CD8-positive, alpha-beta memory T cell (primary cell): ENCODE measurements around the gene TMEM170A. TPM values are rescaled to one million over a fixed set of nuclear protein-coding genes. Genes with fewer than 3 reads are reported as not detected.

ENCODE experiments used
- CTCF ChIA-PET: fragments of 350-600 bp; sonication (Branson Sonifier 250); formaldehyde crosslinking; loops from one replicate; lab custom pipeline; 2021; ENCODE audit warnings: antibody characterized with exemption; lab: Charles Lee
- POLR2A ChIA-PET: fragments of 350-600 bp; sonication (Branson Sonifier 250); formaldehyde crosslinking; loops from one replicate; lab custom pipeline; 2021; ENCODE audit warnings: antibody characterized with exemption; lab: Charles Lee
- DNase-seq, 5 donors: peaks; one replicate each; pipeline versions ENCODE4 v3.0.0 to v3.0.0-alpha.2; 2020 to 2022; ENCODE audit warnings: mixed read lengths in 1 of 5
- H3K27ac ChIP-seq: one replicate; pipeline ENCODE4 v1.7.0; 2013; ENCODE audit warnings: low read depth, mild to moderate bottlenecking, low read length, moderate library complexity
- H3K27me3 ChIP-seq: 2 replicates; pipeline ENCODE4 v1.7.0; 2013; ENCODE audit warnings: low read length, mild to moderate bottlenecking; ENCODE audit not compliant: insufficient read depth, poor library complexity, severe bottlenecking
- H3K36me3 ChIP-seq: 2 replicates; pipeline ENCODE4 v1.7.0; 2013; ENCODE audit warnings: mild to moderate bottlenecking, low read length, moderate library complexity; ENCODE audit not compliant: insufficient read depth
- H3K4me1 ChIP-seq: 2 replicates; pipeline ENCODE4 v1.7.0; 2013; ENCODE audit warnings: mild to moderate bottlenecking, low read length, moderate library complexity; ENCODE audit not compliant: insufficient read depth
- H3K4me3 ChIP-seq: 2 replicates; pipeline ENCODE4 v1.7.0; 2013; ENCODE audit warnings: mild to moderate bottlenecking, low read length
- H3K9me3 ChIP-seq: 2 replicates; pipeline ENCODE4 v1.7.0; 2013; ENCODE audit warnings: mild to moderate bottlenecking, low read length
- H3K27ac Mint-ChIP-seq, 8 donors: one replicate each; pipeline ENCODE4 v1.8.0; 2020 to 2021; ENCODE audit warnings: mixed read lengths in 8 of 8, mild to moderate bottlenecking in 6 of 8, inconsistent platforms in 3 of 8, moderate library complexity in 3 of 8
- H3K27me3 Mint-ChIP-seq, 2 donors: one replicate each; pipeline ENCODE4 v1.8.0; 2020 to 2021; ENCODE audit warnings: mixed read lengths in 2 of 2, mild to moderate bottlenecking in 1 of 2, moderate library complexity in 1 of 2
- H3K36me3 Mint-ChIP-seq, 3 donors: one replicate each; pipeline ENCODE4 v1.8.0; 2020 to 2021; ENCODE audit warnings: mixed read lengths in 3 of 3, inconsistent platforms in 1 of 3, mild to moderate bottlenecking in 1 of 3
- H3K4me1 Mint-ChIP-seq, 3 donors: one replicate each; pipeline ENCODE4 v1.8.0; 2020 to 2021; ENCODE audit warnings: mixed read lengths in 3 of 3, inconsistent platforms in 1 of 3, mild to moderate bottlenecking in 1 of 3
- H3K4me3 Mint-ChIP-seq, 7 donors: one replicate each; pipeline ENCODE4 v1.8.0; 2020 to 2021; ENCODE audit warnings: mixed read lengths in 7 of 7, mild to moderate bottlenecking in 6 of 7, moderate library complexity in 4 of 7, inconsistent platforms in 2 of 7
- H3K9me3 Mint-ChIP-seq, 5 donors: one replicate each; pipeline ENCODE4 v1.8.0; 2020 to 2022; ENCODE audit warnings: mixed read lengths in 5 of 5, mild to moderate bottlenecking in 3 of 5, moderate library complexity in 2 of 5, inconsistent platforms in 1 of 5
- polyA plus RNA-seq: library from polyadenylated mRNA; unstranded; fragments of 300-500 nt; fragmentation: Illumina TruSeq; gene quantifications from one replicate; pipeline ENCODE4 v1.2.3, GENCODE V29; 2021
- total RNA-seq, 2 experiments: library from RNA; stranded (reverse); gene quantifications; one replicate each; pipeline ENCODE4 v1.2.3, GENCODE V29; 2021

Gene TMEM170A
- total and polyA plus RNA-seq, 3 experiments from 2014 or later, result 40.9 to 41.8 (median 41.7) TPM

DNA sequence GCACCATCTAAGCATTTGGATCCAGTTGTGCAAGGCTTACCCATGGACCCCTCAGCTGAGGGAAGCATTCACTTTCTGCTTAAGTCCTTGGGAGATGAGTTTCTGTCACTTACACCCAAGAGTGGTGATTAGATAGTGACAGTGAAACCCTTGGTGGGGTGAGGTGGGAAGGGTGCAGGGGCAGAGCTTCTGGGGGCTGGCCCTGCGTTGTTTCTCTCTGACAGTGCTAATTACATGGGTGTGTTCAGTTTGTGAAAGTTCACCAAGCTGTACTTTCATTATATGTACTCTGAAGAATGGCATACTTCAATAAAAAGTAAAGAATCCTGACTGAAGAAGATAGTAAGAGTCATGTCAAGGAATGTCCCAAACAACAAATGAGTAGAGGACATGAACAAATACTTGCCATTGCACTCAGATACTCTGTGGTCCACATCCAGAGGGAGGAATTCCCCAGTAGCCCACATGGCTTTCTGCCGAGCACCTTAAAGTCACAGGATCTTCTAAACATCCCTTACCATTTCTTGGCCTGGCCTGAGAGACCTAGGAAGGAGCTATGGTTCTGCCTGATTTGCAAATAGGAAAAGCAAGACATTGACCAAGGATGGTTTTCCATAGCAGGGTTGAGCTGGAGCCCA lies 22.3 kb upstream of the TMEM170A start:
- Histone ChIP-seq H3K27ac (no peak overlapping the region), H3K4me1 (no peaks in the 10 kb centered on the region), H3K36me3 (no peaks in the 10 kb centered on the region), H3K27me3 (peaks cover 4% of the 10 kb centered on the region), H3K4me3 (no peak overlapping the region), H3K9me3 (no peaks in the 10 kb centered on the region)
- Mint-ChIP-seq H3K27me3 (peaks cover 11 to 28% of the 10 kb centered on the region in 2 donors), H3K4me3 (no peak overlapping the region), H3K27ac (no peak overlapping the region), H3K36me3 (no peaks in the 10 kb centered on the region), H3K4me1 (no peaks in the 10 kb centered on the region), H3K9me3 (no peaks in the 10 kb centered on the region)
- no peak for DNase-seq
- POLR2A ChIA-PET, result interaction anchor here (0.6 kb wide), 1 partner anchor 129 kb away, joined by 3 read pairs; no protein-coding TSS in a partner anchor
- CTCF ChIA-PET, result no interaction called here

DNA sequence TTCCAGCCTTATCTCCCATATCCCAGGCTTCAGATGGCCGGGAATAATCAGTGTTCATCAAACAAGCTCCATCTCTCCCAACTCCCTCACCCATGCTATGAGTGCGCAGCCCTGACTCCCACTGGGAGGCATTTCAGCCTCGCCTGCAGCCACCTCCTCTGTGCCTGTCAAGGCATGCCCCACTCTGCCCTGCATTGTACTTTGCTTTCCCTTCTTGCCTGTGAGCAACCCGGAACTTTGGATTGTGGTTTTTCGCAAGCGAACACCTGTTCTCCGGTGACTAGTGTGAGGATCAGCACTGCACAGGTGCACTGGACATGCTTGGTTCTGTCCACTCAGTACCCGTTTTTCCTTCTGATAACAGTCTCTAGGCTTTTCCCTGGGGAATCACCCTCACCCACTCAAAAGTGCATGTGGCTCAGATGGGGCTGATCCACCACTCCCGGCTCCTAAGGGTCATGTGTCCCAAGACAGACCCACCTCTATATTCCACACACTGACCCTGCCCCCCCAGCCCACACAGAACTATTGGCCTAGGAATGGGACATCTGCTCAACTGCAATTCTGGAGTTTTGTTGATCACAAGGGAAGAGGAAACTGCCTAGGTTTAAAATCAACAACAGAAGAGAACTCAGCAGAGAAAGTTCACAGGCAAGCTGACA lies 21.7 kb upstream of the TMEM170A start:
- Mint-ChIP-seq H3K4me1 (no peaks in the 10 kb centered on the region), H3K9me3 (no peaks in the 10 kb centered on the region), H3K36me3 (no peaks in the 10 kb centered on the region), H3K27me3 (peaks cover 13 to 32% of the 10 kb centered on the region in 2 donors), H3K27ac (peak overlapping the region in 1 of 8 donors; percentile 13), H3K4me3 (no peak overlapping the region)
- ChIA-PET POLR2A (no interaction called here), CTCF (no interaction called here)
- Histone ChIP-seq H3K27ac (no peak overlapping the region), H3K4me3 (no peak overlapping the region), H3K36me3 (no peaks in the 10 kb centered on the region), H3K27me3 (peaks cover 4% of the 10 kb centered on the region), H3K4me1 (no peaks in the 10 kb centered on the region), H3K9me3 (no peaks in the 10 kb centered on the region)
- no peak for DNase-seq

DNA sequence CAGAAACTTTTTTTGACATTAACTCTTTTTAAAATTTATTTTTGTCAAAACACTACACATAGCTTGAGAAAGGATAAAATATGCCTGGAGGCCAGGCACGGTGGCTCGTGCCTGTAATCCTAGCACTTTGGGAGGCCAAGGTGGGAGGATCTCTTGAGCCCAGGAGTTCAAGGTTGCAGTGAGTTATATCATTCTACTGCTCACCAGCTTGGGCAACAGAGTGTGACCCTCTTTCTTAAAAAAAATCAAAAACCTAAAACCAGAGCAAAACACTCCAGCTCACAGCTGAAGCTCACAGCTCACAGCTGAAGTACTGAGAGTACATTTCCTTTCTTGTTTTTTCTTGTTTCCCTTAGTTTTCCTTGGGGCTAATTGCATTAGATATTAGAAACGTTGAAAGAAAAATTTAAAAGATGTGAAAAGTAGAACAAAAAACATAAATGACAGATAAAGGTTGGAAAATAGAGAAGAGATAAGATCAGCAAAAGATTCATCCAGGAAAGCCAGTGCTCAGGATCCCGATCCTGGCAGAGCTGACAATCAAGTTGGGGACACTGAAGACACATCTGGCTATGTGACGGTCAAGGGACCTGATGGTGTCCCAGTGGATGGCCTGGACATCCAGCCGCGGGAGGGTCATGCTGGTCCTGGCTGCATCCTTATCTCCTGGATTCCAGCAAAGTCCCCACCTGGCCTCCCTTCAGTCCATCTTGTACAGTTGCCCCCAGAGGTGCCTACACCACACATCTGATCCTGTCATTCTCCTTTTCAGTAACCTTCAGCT lies 20.9 kb upstream of the TMEM170A start:
- POLR2A ChIA-PET, result no interaction called here
- no peak overlapping the region for H3K27ac ChIP-seq

DNA sequence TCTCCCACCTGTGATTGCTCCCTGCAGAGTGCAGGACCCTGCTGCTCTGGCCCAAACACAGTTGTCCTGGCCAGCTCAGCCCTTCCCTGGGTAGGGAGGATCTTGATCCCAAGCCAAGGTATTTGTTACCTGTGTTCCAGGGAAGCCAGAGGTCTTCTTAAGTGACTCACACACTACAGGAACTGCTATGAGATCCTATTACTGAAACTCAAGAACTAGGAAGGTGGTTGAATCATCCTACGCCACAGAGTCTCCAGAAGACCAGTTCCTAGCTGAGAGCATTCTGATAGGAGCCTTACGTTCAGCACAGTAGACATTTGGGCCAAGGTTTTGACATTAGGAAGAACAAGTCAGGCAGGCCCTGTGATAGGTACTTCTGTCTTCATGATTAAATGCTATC lies 18.7 kb upstream of the TMEM170A start:
- Histone ChIP-seq H3K36me3 (no peaks in the 10 kb centered on the region), H3K27me3 (peaks cover 4% of the 10 kb centered on the region), H3K4me3 (no peak overlapping the region), H3K9me3 (no peaks in the 10 kb centered on the region), H3K27ac (no peak overlapping the region), H3K4me1 (no peaks in the 10 kb centered on the region)
- Mint-ChIP-seq H3K9me3 (no peaks in the 10 kb centered on the region), H3K27ac (no peak overlapping the region), H3K4me3 (no peak overlapping the region), H3K36me3 (no peaks in the 10 kb centered on the region), H3K4me1 (no peaks in the 10 kb centered on the region), H3K27me3 (peaks cover 7 to 30% of the 10 kb centered on the region in 2 donors)
- ChIA-PET POLR2A (no interaction called here), CTCF (interaction anchor here (2.3 kb wide), 1 partner anchor 18 kb away, joined by 5 read pairs; no protein-coding TSS in a partner anchor)
- DNase-seq, result no peak

More for the DNA sequence above, 20.9 kb upstream of the TMEM170A start:
- Histone ChIP-seq H3K4me1 (no peaks in the 10 kb centered on the region), H3K9me3 (no peaks in the 10 kb centered on the region), H3K27me3 (peaks cover 4% of the 10 kb centered on the region), H3K36me3 (no peaks in the 10 kb centered on the region), H3K4me3 (no peak overlapping the region)
- H3K9me3 Mint-ChIP-seq, result no peaks in the 10 kb centered on the region
- no peaks in the 10 kb centered on the region for H3K4me1 Mint-ChIP-seq
- H3K27me3 Mint-ChIP-seq, result peaks cover 13 to 32% of the 10 kb centered on the region in 2 donors
- DNase-seq, result no peak
- no peak overlapping the region for H3K27ac Mint-ChIP-seq
- H3K4me3 Mint-ChIP-seq, result no peak overlapping the region
- CTCF ChIA-PET, result no interaction called here
- no peaks in the 10 kb centered on the region for H3K36me3 Mint-ChIP-seq

DNA sequence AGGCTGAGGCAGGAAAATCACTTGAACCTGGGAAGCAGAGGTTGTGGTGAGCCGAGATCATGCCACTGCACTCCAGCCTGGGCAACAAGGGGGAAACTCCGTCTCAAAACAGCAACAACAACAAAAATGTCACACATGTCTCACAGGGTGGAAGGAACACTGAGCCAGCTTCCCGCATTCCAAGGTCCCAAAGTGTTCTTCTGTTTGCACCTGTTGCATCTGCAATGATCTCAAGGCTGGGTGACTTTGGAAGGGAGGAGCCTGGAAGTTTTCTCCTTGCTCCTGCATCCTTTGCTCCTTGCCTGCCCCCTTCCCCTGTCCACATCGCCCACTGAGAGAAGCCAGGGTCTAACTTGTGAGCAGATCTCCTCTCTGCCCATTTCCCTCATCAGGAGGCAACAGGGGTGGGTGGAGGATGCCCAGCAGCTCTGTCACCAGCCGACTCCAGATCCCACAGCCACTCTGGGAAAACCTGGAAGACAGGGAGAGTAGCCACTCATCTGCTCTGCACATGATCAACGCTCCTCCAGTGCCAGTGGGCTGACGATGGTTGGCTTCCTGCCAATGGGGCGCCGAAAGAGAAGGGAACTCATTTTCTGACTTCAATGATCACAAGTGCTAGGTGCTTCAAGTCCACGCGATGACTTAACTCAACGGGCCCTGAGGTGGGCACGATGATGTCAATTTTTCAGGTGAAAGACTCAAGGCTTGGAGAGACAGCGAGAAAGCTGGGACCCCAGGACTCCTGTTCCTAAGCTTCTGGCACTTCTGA lies 18.1 kb upstream of the TMEM170A start:
- CTCF ChIA-PET, result interaction anchor here (2.3 kb wide), 1 partner anchor 17 kb away, joined by 5 read pairs; no protein-coding TSS in a partner anchor
- Histone ChIP-seq H3K9me3 (no peaks in the 10 kb centered on the region), H3K4me3 (no peak overlapping the region), H3K4me1 (no peaks in the 10 kb centered on the region), H3K36me3 (no peaks in the 10 kb centered on the region), H3K27me3 (peaks cover 4% of the 10 kb centered on the region), H3K27ac (no peak overlapping the region)
- Mint-ChIP-seq H3K36me3 (no peaks in the 10 kb centered on the region), H3K9me3 (no peaks in the 10 kb centered on the region), H3K27ac (no peak overlapping the region), H3K4me1 (no peaks in the 10 kb centered on the region), H3K4me3 (no peak overlapping the region), H3K27me3 (peaks cover 6 to 32% of the 10 kb centered on the region in 2 donors)
- POLR2A ChIA-PET, result no interaction called here
- DNase-seq, result no peak

DNA sequence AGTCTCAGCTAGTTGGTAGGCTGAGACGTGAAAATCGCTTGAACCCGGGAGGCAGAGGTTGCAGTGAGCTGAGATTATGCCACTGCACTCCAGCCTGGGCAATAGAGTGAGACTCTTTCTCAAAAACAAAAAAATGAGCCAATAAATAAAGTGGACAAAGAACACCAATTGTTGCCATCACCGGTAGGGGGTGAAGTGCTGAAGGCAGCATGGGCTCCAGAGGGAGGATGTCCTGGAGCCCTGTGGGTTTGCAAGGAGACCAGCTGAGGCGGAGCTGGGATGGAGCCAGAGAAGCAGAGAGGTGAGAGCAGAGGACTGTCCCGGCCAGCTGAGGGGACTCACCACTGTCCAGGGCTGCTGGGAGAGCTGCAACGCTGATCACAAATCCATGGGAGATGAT lies 17.0 kb upstream of the TMEM170A start:
- no peaks in the 10 kb centered on the region for H3K9me3 Mint-ChIP-seq
- Histone ChIP-seq H3K27me3 (no peaks in the 10 kb centered on the region), H3K36me3 (no peaks in the 10 kb centered on the region), H3K9me3 (no peaks in the 10 kb centered on the region), H3K4me1 (no peaks in the 10 kb centered on the region), H3K4me3 (no peak overlapping the region), H3K27ac (no peak overlapping the region)
- no peaks in the 10 kb centered on the region for H3K36me3 Mint-ChIP-seq
- no peaks in the 10 kb centered on the region for H3K4me1 Mint-ChIP-seq
- POLR2A ChIA-PET, result no interaction called here
- CTCF ChIA-PET, result interaction anchor here (2.3 kb wide), 1 partner anchor 16 kb away, joined by 5 read pairs; no protein-coding TSS in a partner anchor
- DNase-seq, result no peak
- peaks cover 10 to 27% of the 10 kb centered on the region in 2 donors for H3K27me3 Mint-ChIP-seq
- H3K4me3 Mint-ChIP-seq, result no peak overlapping the region
- no peak overlapping the region for H3K27ac Mint-ChIP-seq

DNA sequence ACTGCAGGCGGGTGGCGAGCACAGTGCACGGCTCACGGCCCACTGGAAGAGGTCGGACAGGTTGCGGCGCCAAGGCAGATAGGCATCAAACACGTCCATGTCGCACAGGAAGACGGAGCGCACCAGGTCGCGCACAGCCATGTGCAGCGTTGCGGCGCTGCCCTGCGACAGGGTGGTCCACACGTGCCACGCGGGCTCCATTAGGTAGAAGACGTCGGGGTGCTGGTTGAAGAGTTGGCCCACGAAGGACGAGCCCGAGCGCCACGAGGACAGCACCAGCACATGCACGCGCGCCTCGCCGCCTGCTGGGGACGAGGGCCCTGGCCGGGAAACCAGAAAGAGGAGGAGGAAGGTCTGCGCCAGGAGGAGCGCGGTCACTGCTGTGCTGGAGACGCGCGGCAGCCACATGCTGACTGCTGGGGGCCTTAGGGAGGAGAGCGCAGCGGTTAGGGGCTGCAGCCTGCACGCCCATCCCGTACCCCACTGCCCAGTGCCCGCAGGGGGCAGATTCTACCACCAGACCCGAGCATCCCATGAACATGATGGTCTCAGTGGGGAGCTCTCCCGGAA lies 15.0 kb upstream of the TMEM170A start:
- ChIA-PET POLR2A (no interaction called here), CTCF (no interaction called here)
- no peaks in the 10 kb centered on the region for H3K4me1 Mint-ChIP-seq
- no peaks in the 10 kb centered on the region for H3K4me1 ChIP-seq
- no peak overlapping the region for H3K27ac Mint-ChIP-seq
- H3K27ac ChIP-seq, result no peak overlapping the region
- H3K9me3 Mint-ChIP-seq, result no peaks in the 10 kb centered on the region
- peaks cover 7 to 18% of the 10 kb centered on the region in 2 donors for H3K27me3 Mint-ChIP-seq
- no peaks in the 10 kb centered on the region for H3K36me3 Mint-ChIP-seq
- no peak overlapping the region for H3K4me3 Mint-ChIP-seq
- no peaks in the 10 kb centered on the region for H3K27me3 ChIP-seq
- DNase-seq, result no peak
- no peak overlapping the region for H3K4me3 ChIP-seq
- no peaks in the 10 kb centered on the region for H3K36me3 ChIP-seq
- H3K9me3 ChIP-seq, result no peaks in the 10 kb centered on the region
